Measurements from ENCODE around the gene ATP8B3.

GRCh38 chr19:1809678-1810077, 2.4 kb downstream of the ATP8B3 start:
- TF ChIP-seq MAX (IDR thresholded peaks at IDR 0.05) (no peak), NFIC (IDR thresholded peaks at IDR 0.05) (no peak), CEBPB (IDR thresholded peaks at IDR 0.05) (no peak), TEAD4 (IDR thresholded peaks at IDR 0.05) (no peak), EP300 (IDR thresholded peaks at IDR 0.05; ENCODE audit: borderline replicate concordance) (no peak), REST (IDR thresholded peaks at IDR 0.05; ENCODE audit: low read depth) (no peak), RAD21 (IDR thresholded peaks at IDR 0.05; ENCODE audit: low read depth) (no peak), TAF1 (IDR thresholded peaks at IDR 0.05; ENCODE audit: low read depth) (no peak), CREB1 (IDR thresholded peaks at IDR 0.05; ENCODE audit: low read depth) (no peak)

Measured in Ishikawa (cell line).